K562 (cell line): Measurements from ENCODE around the gene KLK1. TPM values are rescaled to one million over a fixed set of nuclear protein-coding genes. Genes with fewer than 3 reads are reported as not detected.
A peak's percentile ranks its signal among the peaks of the same experiment; 100 is the strongest.

Experiments used
- MEIS2 ChIP-seq: fragments of 450-650 bp; IDR thresholded peaks from 2 replicates; pipeline ENCODE4 v1.6.1; 2014; ENCODE audit warnings: mild to moderate bottlenecking; ENCODE audit not compliant: partially characterized antibody
- MTA3 ChIP-seq: fragments of 450-650 bp; formaldehyde crosslinking; IDR thresholded peaks from 2 replicates; pipeline ENCODE4 v1.6.1; 2017; ENCODE audit warnings: mild to moderate bottlenecking, borderline replicate concordance
- PCBP1 ChIP-seq: fragments of 200-400 bp; formaldehyde crosslinking; IDR thresholded peaks from 2 replicates; pipeline ENCODE4 v1.6.1; 2018; ENCODE audit warnings: mild to moderate bottlenecking, low read depth, low read length; ENCODE audit not compliant: poor library complexity, severe bottlenecking
- TEAD4 ChIP-seq, 2 experiments: sonication (generic) in 1 of 2; formaldehyde crosslinking in 1 of 2; IDR thresholded peaks; 2 replicates each; pipeline versions ENCODE4 v1.6.1 to v1.8.0; 2012 to 2022; ENCODE audit warnings: borderline replicate concordance in 1 of 2, inconsistent platforms in 1 of 2, low read length in 1 of 2, mild to moderate bottlenecking in 1 of 2, missing genetic modification reagents in 1 of 2
- ZNF274 ChIP-seq: IDR thresholded peaks from 2 replicates; pipeline ENCODE4 v1.6.1; 2011; ENCODE audit warnings: low read depth, mild to moderate bottlenecking, low read length, moderate library complexity, borderline replicate concordance
- polyA plus RNA-seq, 8 experiments: library from polyadenylated mRNA; depleted of rRNA in 4 of 8; stranded (reverse) in 5 of 8; unstranded in 3 of 8; fragments of >200 nt; fragmentation: Nextera tagmentation in 2 of 8; fragmentation: Illumina TruSeq in 1 of 8; extraction: Ambion mirVana in 2 of 8; extraction: Trizol in 1 of 8; gene quantifications; 2 replicates each; pipeline versions ENCODE4 v1.2.1 to v1.2.3, GENCODE V29; 2011 to 2014; ENCODE audit warnings: inconsistent platforms in 1 of 8, missing spikeins in 1 of 8
- total RNA-seq, 7 experiments: library from RNA; depleted of rRNA in 6 of 7; stranded (reverse); fragments of >200 nt in 6 of 7; fragmentation: Illumina TruSeq in 2 of 7; extraction: Trizol in 2 of 7; gene quantifications; 2 replicates each; pipeline versions ENCODE4 v1.2.1 to v1.2.3, GENCODE V29; 2011 to 2021; ENCODE audit warnings: low replicate concordance in 1 of 7
- TF ChIP-seq, protein P1 (sequence below): sonication (generic); formaldehyde crosslinking; IDR thresholded peaks from 2 replicates; pipeline ENCODE4 v1.8.0; 2022; ENCODE audit warnings: mild to moderate bottlenecking, low read depth, missing genetic modification reagents
- TF ChIP-seq, protein P2 (sequence below), 3 experiments: fragments of 200-800 bp in 1 of 3; fragments of 250-450 bp in 1 of 3; fragments of 450-650 bp in 1 of 3; sonication (Bioruptor Pico) in 1 of 3; sonication (Bioruptor generic) in 1 of 3; formaldehyde crosslinking in 1 of 3; IDR thresholded peaks; 2 replicates each; pipeline versions ENCODE4 v1.6.1 to v1.8.0; 2016 to 2022; ENCODE audit warnings: mild to moderate bottlenecking in 2 of 3, missing genetic modification characterization in 2 of 3, missing compliant biosample characterization in 1 of 3, moderate library complexity in 1 of 3
- TF ChIP-seq, protein P3 (sequence below), 2 experiments: fragments of 450-650 bp; conservative IDR thresholded peaks; 2 replicates each; pipeline ENCODE4 v1.6.1; 2017; ENCODE audit warnings: mild to moderate bottlenecking in 2 of 2, moderate library complexity in 2 of 2
- TF ChIP-seq, protein P4 (sequence below): fragments of 450-650 bp; IDR thresholded peaks from 2 replicates; pipeline ENCODE4 v1.6.1; 2016; ENCODE audit warnings: low read depth

The KLK1 gene
- total and polyA plus RNA-seq, 9 of the 15 experiments (the other 6 are each of a cell fraction or from before 2014, with no cell fraction given), result 0.87 to 15.4 (median 9.1) TPM

DNA sequence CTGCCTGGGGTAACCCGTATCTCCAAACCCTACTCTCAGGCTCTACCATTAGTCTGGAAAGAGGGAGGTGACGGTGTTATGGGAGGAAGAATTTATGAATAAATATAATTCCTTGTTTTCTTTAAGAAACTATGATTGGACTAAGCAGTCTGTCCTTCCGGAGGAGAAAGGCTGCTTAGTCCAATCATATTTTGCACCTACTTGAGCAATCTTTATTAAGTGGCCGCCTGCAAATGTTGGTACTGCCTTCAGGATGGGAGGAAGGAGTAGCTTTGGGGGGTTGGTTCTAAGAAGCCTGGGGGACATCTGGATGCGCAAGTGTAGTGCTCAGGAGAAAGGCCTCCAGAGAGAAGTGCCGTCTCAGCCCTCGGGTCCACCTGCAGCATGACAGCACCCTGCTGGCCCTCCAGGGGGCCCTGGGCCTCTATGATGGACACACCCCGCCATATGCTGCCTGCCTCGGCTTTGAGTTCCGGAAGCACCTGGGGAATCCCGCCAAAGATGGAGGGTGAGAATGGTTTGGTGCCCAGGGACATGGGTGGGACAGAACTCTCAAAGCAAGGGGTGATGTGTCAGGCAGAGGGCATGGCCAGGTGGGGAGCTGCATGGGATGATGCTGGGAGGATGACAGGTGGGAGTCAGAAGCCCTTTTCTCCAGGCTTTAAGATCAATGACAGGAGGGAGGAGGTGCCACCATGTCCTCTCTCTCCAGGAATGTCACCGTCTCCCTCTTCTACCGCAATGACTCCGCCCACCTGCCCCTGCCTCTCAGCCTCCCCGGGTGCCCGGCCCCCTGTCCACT is 29.3 kb downstream of the KLK1 start (continued):
- TF ChIP-seq, protein P1, sequence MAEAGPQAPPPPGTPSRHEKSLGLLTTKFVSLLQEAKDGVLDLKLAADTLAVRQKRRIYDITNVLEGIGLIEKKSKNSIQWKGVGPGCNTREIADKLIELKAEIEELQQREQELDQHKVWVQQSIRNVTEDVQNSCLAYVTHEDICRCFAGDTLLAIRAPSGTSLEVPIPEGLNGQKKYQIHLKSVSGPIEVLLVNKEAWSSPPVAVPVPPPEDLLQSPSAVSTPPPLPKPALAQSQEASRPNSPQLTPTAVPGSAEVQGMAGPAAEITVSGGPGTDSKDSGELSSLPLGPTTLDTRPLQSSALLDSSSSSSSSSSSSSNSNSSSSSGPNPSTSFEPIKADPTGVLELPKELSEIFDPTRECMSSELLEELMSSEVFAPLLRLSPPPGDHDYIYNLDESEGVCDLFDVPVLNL, result no peak
- TF ChIP-seq, protein P2, sequence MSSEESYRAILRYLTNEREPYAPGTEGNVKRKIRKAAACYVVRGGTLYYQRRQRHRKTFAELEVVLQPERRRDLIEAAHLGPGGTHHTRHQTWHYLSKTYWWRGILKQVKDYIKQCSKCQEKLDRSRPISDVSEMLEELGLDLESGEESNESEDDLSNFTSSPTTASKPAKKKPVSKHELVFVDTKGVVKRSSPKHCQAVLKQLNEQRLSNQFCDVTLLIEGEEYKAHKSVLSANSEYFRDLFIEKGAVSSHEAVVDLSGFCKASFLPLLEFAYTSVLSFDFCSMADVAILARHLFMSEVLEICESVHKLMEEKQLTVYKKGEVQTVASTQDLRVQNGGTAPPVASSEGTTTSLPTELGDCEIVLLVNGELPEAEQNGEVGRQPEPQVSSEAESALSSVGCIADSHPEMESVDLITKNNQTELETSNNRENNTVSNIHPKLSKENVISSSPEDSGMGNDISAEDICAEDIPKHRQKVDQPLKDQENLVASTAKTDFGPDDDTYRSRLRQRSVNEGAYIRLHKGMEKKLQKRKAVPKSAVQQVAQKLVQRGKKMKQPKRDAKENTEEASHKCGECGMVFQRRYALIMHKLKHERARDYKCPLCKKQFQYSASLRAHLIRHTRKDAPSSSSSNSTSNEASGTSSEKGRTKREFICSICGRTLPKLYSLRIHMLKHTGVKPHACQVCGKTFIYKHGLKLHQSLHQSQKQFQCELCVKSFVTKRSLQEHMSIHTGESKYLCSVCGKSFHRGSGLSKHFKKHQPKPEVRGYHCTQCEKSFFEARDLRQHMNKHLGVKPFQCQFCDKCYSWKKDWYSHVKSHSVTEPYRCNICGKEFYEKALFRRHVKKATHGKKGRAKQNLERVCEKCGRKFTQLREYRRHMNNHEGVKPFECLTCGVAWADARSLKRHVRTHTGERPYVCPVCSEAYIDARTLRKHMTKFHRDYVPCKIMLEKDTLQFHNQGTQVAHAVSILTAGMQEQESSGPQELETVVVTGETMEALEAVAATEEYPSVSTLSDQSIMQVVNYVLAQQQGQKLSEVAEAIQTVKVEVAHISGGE (CRISPR knock-in tag; IDR thresholded peaks at IDR 0.05), result no peak
- TF ChIP-seq TEAD4 (IDR thresholded peaks at IDR 0.05; ENCODE audit: low read length), result 0 out of 2 replicates have a peak, but pooled peaks have one; percentile 4
- TF ChIP-seq TEAD4 (CRISPR knock-in tag; IDR thresholded peaks at IDR 0.05; ENCODE audit: borderline replicate concordance), result 0 out of 2 replicates have a peak, but pooled peaks have one; percentile 77
- TF ChIP-seq, protein P3, sequence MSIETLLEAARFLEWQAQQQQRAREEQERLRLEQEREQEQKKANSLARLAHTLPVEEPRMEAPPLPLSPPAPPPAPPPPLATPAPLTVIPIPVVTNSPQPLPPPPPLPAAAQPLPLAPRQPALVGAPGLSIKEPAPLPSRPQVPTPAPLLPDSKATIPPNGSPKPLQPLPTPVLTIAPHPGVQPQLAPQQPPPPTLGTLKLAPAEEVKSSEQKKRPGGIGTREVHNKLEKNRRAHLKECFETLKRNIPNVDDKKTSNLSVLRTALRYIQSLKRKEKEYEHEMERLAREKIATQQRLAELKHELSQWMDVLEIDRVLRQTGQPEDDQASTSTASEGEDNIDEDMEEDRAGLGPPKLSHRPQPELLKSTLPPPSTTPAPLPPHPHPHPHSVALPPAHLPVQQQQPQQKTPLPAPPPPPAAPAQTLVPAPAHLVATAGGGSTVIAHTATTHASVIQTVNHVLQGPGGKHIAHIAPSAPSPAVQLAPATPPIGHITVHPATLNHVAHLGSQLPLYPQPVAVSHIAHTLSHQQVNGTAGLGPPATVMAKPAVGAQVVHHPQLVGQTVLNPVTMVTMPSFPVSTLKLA (conservative IDR thresholded peaks at IDR 0.05), result peak in 1 of 2 experiments; percentile 51; a peak in 2 of 4 replicates
- TF ChIP-seq, protein P4, sequence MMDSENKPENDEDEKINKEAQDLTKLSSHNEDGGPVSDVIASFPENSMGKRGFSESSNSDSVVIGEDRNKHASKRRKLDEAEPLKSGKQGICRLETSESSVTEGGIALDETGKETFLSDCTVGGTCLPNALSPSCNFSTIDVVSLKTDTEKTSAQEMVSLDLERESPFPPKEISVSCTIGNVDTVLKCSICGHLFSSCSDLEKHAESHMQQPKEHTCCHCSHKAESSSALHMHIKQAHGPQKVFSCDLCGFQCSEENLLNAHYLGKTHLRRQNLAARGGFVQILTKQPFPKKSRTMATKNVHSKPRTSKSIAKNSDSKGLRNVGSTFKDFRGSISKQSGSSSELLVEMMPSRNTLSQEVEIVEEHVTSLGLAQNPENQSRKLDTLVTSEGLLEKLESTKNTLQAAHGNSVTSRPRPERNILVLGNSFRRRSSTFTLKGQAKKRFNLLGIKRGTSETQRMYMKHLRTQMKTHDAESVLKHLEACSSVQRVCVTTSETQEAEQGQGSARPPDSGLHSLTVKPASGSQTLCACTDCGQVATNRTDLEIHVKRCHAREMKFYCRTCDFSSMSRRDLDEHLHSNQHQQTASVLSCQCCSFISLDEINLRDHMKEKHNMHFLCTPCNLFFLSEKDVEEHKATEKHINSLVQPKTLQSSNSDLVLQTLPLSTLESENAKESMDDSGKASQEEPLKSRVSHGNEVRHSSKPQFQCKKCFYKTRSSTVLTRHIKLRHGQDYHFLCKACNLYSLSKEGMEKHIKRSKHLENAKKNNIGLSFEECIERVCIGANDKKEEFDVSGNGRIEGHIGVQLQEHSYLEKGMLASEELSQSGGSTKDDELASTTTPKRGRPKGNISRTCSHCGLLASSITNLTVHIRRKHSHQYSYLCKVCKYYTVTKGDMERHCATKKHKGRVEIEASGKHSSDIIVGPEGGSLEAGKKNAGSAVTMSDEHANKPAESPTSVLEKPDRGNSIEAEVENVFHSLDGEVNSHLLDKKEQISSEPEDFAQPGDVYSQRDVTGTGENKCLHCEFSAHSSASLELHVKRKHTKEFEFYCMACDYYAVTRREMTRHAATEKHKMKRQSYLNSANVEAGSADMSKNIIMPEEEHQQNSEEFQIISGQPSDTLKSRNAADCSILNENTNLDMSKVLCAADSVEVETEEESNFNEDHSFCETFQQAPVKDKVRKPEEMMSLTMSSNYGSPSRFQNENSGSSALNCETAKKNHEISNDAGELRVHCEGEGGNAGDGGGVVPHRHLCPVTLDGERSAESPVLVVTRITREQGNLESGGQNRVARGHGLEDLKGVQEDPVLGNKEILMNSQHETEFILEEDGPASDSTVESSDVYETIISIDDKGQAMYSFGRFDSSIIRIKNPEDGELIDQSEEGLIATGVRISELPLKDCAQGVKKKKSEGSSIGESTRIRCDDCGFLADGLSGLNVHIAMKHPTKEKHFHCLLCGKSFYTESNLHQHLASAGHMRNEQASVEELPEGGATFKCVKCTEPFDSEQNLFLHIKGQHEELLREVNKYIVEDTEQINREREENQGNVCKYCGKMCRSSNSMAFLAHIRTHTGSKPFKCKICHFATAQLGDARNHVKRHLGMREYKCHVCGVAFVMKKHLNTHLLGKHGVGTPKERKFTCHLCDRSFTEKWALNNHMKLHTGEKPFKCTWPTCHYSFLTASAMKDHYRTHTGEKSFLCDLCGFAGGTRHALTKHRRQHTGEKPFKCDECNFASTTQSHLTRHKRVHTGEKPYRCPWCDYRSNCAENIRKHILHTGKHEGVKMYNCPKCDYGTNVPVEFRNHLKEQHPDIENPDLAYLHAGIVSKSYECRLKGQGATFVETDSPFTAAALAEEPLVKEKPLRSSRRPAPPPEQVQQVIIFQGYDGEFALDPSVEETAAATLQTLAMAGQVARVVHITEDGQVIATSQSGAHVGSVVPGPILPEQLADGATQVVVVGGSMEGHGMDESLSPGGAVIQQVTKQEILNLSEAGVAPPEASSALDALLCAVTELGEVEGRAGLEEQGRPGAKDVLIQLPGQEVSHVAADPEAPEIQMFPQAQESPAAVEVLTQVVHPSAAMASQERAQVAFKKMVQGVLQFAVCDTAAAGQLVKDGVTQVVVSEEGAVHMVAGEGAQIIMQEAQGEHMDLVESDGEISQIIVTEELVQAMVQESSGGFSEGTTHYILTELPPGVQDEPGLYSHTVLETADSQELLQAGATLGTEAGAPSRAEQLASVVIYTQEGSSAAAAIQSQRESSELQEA, result no peak
- TF ChIP-seq MTA3, result no peak
- TF ChIP-seq PCBP1, result no peak
- no peak for TF ChIP-seq ZNF274
- TF ChIP-seq MEIS2, result peak; percentile 6
